HS-5 (cell line): ENCODE results near the gene EPHB2.
"Not testable (repeated sequence)": the region's sequence is repeated elsewhere in the genome, so short reads cannot be mapped to it uniquely, and the experiment has no call there.

ENCODE experiments used
- DNase-seq: peaks from one replicate; pipeline ENCODE4 v3.0.0-alpha.2; 2012; ENCODE audit warnings: low read depth

Gene EPHB2

GRCh38 chr1:22839806-22840205, 129.2 kb downstream of the EPHB2 start:
- DNase-seq = no peak

- no peak for DNase-seq
Observed at GRCh38 chr1:22841142-22841541, 130.5 kb downstream of the EPHB2 start.

- DNase-seq = no peak
Observed at GRCh38 chr1:22841860-22842281, 131.2 kb downstream of the EPHB2 start.

GRCh38 chr1:22843441-22844183, 133.0 kb downstream of the EPHB2 start:
- not testable (repeated sequence) for DNase-seq

GRCh38 chr1:22844621-22845020, 134.0 kb downstream of the EPHB2 start:
- no peak for DNase-seq

- DNase-seq = no peak
Observed at GRCh38 chr1:22845398-22845935, 134.8 kb downstream of the EPHB2 start.

GRCh38 chr1:22846458-22846857, 135.8 kb downstream of the EPHB2 start:
- DNase-seq = no peak

- no peak for DNase-seq
Observed at GRCh38 chr1:22847249-22847648, 136.6 kb downstream of the EPHB2 start.

- DNase-seq = no peak
Observed at GRCh38 chr1:22847709-22848108, 137.1 kb downstream of the EPHB2 start.

GRCh38 chr1:22848405-22848804, 137.8 kb downstream of the EPHB2 start:
- DNase-seq = no peak

- DNase-seq = no peak
Observed at GRCh38 chr1:22849770-22850169, 139.1 kb downstream of the EPHB2 start.

- DNase-seq = no peak
Observed at GRCh38 chr1:22850281-22850680, 139.6 kb downstream of the EPHB2 start.

- no peak for DNase-seq
Observed at GRCh38 chr1:22850681-22851080, 140.0 kb downstream of the EPHB2 start.

- no peak for DNase-seq
Observed at GRCh38 chr1:22851517-22851916, 140.9 kb downstream of the EPHB2 start.

GRCh38 chr1:22852144-22852655, 141.6 kb downstream of the EPHB2 start:
- DNase-seq = no peak

- no peak for DNase-seq
Observed at GRCh38 chr1:22853651-22854185, 143.1 kb downstream of the EPHB2 start.

GRCh38 chr1:22854688-22855565, 144.3 kb downstream of the EPHB2 start:
- DNase-seq = no peak

- no peak for DNase-seq
Observed at GRCh38 chr1:22855668-22856606, 145.3 kb downstream of the EPHB2 start.

- no peak for DNase-seq
Observed at GRCh38 chr1:22857661-22858060, 147.0 kb downstream of the EPHB2 start.

- DNase-seq = no peak
Observed at GRCh38 chr1:22860414-22860800, 149.8 kb downstream of the EPHB2 start.

- DNase-seq = no peak
Observed at GRCh38 chr1:22860883-22861385, 150.3 kb downstream of the EPHB2 start.
